ENCODE data around the gene BAZ2B.

DNA sequence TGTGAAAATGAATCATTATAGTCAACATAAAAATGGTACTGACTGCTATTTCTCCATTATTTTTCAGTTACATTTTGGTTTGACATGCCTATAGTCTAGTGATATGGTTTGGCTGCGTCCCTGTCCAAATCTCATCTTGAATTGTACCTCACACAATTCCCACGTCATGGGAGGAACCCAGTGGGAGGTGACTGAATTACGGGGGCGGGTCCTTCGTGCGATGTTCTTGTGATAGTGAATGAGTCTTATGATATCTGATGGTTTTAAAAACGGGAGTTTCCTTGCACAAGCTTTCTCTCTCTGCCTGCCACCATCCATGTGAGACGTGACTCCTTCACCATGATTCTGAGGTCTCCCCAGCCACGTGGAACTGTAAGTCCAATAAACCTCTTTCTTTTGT is 70.3 kb downstream of the BAZ2B start:
- TF ChIP-seq, protein P1, sequence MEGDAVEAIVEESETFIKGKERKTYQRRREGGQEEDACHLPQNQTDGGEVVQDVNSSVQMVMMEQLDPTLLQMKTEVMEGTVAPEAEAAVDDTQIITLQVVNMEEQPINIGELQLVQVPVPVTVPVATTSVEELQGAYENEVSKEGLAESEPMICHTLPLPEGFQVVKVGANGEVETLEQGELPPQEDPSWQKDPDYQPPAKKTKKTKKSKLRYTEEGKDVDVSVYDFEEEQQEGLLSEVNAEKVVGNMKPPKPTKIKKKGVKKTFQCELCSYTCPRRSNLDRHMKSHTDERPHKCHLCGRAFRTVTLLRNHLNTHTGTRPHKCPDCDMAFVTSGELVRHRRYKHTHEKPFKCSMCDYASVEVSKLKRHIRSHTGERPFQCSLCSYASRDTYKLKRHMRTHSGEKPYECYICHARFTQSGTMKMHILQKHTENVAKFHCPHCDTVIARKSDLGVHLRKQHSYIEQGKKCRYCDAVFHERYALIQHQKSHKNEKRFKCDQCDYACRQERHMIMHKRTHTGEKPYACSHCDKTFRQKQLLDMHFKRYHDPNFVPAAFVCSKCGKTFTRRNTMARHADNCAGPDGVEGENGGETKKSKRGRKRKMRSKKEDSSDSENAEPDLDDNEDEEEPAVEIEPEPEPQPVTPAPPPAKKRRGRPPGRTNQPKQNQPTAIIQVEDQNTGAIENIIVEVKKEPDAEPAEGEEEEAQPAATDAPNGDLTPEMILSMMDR (IDR thresholded peaks at IDR 0.05): no peak
- TF ChIP-seq POLR2A (IDR thresholded peaks at IDR 0.05): no peak

Measured in lower leg skin (tissue), 3 donors.